ENCODE data around the gene TNFSF11. TPM values are rescaled to one million over a fixed set of nuclear protein-coding genes. Genes with fewer than 3 reads are reported as not detected.

TNFSF11 gene
- total and polyA plus RNA-seq, 2 donors (not counting 1 experiment from before 2014, with no cell fraction given), result not detected

DNA sequence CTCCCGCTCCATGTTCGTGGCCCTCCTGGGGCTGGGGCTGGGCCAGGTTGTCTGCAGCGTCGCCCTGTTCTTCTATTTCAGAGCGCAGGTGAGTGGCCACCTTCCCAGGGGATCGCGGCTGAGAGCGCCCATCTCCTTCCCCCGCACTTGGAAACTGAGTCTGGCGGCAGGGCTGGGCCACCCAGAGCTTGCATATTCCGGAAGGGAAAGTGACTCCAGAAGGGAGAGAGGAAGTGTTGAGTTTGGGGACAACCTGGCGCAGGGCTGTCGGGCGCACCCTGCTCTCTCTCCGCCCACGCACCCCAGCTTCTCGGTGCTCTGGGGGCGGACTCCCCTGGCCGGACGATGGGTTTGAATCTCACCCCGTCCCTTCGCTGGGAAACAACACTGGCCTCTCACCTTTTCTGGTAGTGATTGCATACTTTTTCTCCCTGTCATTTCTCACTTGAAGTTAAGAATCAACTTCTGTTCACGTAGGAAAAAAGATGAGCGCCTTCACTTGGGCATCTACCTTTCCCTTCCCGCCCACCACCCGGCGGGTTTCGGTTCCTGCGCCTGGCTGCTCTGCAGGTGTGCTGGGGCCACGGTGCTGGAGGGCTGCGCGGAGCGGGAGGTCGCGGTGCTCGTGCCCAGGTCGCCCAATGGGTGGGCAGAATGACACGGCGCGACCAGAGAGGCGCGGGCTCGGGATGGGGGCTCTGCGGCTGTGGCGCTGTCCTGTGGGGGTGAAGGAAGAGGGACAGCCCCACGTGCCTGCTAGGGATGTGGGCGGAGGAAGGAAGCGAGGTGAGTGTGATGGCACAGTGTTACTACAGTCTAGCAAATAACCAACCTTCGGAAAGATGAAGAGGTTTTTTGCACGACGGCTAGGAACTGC is 721 bp downstream of the TNFSF11 start:
- Histone ChIP-seq H3K79me2 (ENCODE audit: control insufficient read depth, insufficient read depth, low read length) (no peaks in the 10 kb centered on the region), H2AFZ (ENCODE audit: insufficient read depth, low read depth, low read length, poor library complexity, severe bottlenecking) (peak overlapping the region; percentile 54), H3K27ac (ENCODE audit: low read length in 2 of 2) (no peak overlapping the region), H4K20me1 (ENCODE audit: control insufficient read depth, insufficient read depth, low read length, poor library complexity, severe bottlenecking) (no peaks in the 10 kb centered on the region), H3K36me3 (replicated peaks in 1 of 2; ENCODE audit: control extremely low read depth in 1 of 2, control insufficient read depth in 1 of 2, extremely low read depth in 1 of 2, insufficient read depth in 2 of 2, low read length in 1 of 2) (no peaks in the 10 kb centered on the region), H3K4me1 (ENCODE audit: control insufficient read depth in 2 of 2, insufficient read depth in 2 of 2, low read length in 2 of 2) (peaks cover 15% of the 10 kb centered on the region in 2 donors), H3K4me3 (ENCODE audit: control extremely low read depth in 1 of 5, extremely low read depth in 1 of 5, insufficient read depth in 1 of 5, low read depth in 2 of 5, low read length in 4 of 5) (peak overlapping the region; percentile 17 to 62 (median 44)), H3K9ac (ENCODE audit: low read length) (peak overlapping the region; percentile 54), H3K27me3 (replicated peaks in 1 of 4; ENCODE audit: control extremely low read depth in 1 of 4, control insufficient read depth in 3 of 4, insufficient read depth in 4 of 4, low read length in 3 of 4) (peaks cover 0 to 9% (median 6%) of the 10 kb centered on the region in 4 experiments), H3K9me3 (ENCODE audit: control extremely low read depth in 1 of 3, control insufficient read depth in 2 of 3, insufficient read depth in 1 of 3, low read length in 2 of 3) (peaks cover 0 to 4% (median 0%) of the 10 kb centered on the region in 3 donors), H3K4me2 (replicated peaks; ENCODE audit: low read depth, low read length, poor library complexity, severe bottlenecking) (peak overlapping the region; percentile 87)
- ChIA-PET POLR2A (no interaction called here), CTCF (no interaction called here)
- DNase-seq (peak; percentile 68), ATAC-seq (ENCODE audit: low read depth) (peak; percentile 71)
- H3K4me1 Mint-ChIP-seq, result peaks cover 21% of the 10 kb centered on the region
- TF ChIP-seq, protein P1, sequence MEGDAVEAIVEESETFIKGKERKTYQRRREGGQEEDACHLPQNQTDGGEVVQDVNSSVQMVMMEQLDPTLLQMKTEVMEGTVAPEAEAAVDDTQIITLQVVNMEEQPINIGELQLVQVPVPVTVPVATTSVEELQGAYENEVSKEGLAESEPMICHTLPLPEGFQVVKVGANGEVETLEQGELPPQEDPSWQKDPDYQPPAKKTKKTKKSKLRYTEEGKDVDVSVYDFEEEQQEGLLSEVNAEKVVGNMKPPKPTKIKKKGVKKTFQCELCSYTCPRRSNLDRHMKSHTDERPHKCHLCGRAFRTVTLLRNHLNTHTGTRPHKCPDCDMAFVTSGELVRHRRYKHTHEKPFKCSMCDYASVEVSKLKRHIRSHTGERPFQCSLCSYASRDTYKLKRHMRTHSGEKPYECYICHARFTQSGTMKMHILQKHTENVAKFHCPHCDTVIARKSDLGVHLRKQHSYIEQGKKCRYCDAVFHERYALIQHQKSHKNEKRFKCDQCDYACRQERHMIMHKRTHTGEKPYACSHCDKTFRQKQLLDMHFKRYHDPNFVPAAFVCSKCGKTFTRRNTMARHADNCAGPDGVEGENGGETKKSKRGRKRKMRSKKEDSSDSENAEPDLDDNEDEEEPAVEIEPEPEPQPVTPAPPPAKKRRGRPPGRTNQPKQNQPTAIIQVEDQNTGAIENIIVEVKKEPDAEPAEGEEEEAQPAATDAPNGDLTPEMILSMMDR (IDR thresholded peaks at IDR 0.05), result no peak
- TF ChIP-seq EZH2 (IDR thresholded peaks at IDR 0.05; ENCODE audit: borderline replicate concordance, insufficient read depth, low read depth, low read length, poor library complexity, severe bottlenecking), result no peak
- H3K9me3 Mint-ChIP-seq (ENCODE audit: insufficient read depth), result peaks cover 4% of the 10 kb centered on the region
- peaks cover 30% of the 10 kb centered on the region for H3K27me3 Mint-ChIP-seq
- WGBS (ENCODE audit: insufficient coverage), result under 1% methylated on average over 49 of the region's 51 CpGs
- H3K4me3 Mint-ChIP-seq, result peak overlapping the region; percentile 94
- intact Hi-C loops (cut with micrococcal nuclease), result no loop called here
- no peak overlapping the region for H3K27ac Mint-ChIP-seq

DNA sequence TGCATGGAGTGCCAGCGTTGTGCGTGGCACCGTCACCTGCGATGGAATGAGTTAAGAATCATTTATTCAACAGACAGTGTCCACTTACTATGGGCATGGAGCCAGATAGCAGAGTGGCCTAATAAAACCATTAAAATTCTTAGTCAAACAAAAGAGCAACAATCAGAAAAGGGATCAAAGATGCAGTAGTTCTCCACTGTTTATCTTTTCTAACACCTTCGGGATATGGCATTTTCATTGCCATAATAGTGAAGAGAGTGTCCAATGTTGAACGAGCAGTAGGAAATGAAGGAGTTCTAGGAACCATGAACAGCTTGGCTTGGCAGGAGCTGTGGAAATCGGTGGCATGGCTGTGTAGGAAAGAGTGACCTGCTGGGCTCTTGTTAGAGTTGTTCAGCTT is 2.0 kb downstream of the TNFSF11 start:
- Histone ChIP-seq H3K4me2 (replicated peaks; ENCODE audit: low read depth, low read length, poor library complexity, severe bottlenecking) (no peak overlapping the region), H3K9ac (ENCODE audit: low read length) (no peak overlapping the region), H3K9me3 (ENCODE audit: control extremely low read depth in 1 of 3, control insufficient read depth in 2 of 3, insufficient read depth in 1 of 3, low read length in 2 of 3) (peaks cover 0 to 4% (median 0%) of the 10 kb centered on the region in 3 donors), H3K4me1 (ENCODE audit: control insufficient read depth in 2 of 2, insufficient read depth in 2 of 2, low read length in 2 of 2) (peaks cover 15% of the 10 kb centered on the region in 2 donors), H4K20me1 (ENCODE audit: control insufficient read depth, insufficient read depth, low read length, poor library complexity, severe bottlenecking) (no peaks in the 10 kb centered on the region), H3K79me2 (ENCODE audit: control insufficient read depth, insufficient read depth, low read length) (no peaks in the 10 kb centered on the region), H2AFZ (ENCODE audit: insufficient read depth, low read depth, low read length, poor library complexity, severe bottlenecking) (no peak overlapping the region), H3K4me3 (ENCODE audit: control extremely low read depth in 1 of 5, extremely low read depth in 1 of 5, insufficient read depth in 1 of 5, low read depth in 2 of 5, low read length in 4 of 5) (no peak overlapping the region), H3K27me3 (replicated peaks in 1 of 4; ENCODE audit: control extremely low read depth in 1 of 4, control insufficient read depth in 3 of 4, insufficient read depth in 4 of 4, low read length in 3 of 4) (peaks cover 0 to 9% (median 6%) of the 10 kb centered on the region in 4 experiments), H3K27ac (ENCODE audit: low read length in 2 of 2) (no peak overlapping the region), H3K36me3 (replicated peaks in 1 of 2; ENCODE audit: control extremely low read depth in 1 of 2, control insufficient read depth in 1 of 2, extremely low read depth in 1 of 2, insufficient read depth in 2 of 2, low read length in 1 of 2) (no peaks in the 10 kb centered on the region)
- Mint-ChIP-seq H3K27me3 (peaks cover 30% of the 10 kb centered on the region), H3K4me1 (peaks cover 21% of the 10 kb centered on the region), H3K4me3 (no peak overlapping the region), H3K27ac (no peak overlapping the region), H3K9me3 (ENCODE audit: insufficient read depth) (peaks cover 4% of the 10 kb centered on the region)
- 92% methylated on average over 2 of the region's 7 CpGs for WGBS (ENCODE audit: insufficient coverage)
- TF ChIP-seq, protein P1 (IDR thresholded peaks at IDR 0.05), result no peak
- no peak for TF ChIP-seq EZH2 (IDR thresholded peaks at IDR 0.05; ENCODE audit: borderline replicate concordance, insufficient read depth, low read depth, low read length, poor library complexity, severe bottlenecking)
- ChIA-PET POLR2A (no interaction called here), CTCF (no interaction called here)
- DNase-seq, result no peak
- no peak for ATAC-seq (ENCODE audit: low read depth)
- intact Hi-C loops (cut with micrococcal nuclease), result no loop called here
